WI38 (cell line): ENCODE data around the gene PRKAG3.

Experiments used
- H3K4me3 ChIP-seq: 2 replicates; pipeline ENCODE4 v1.5.1; 2011; ENCODE audit warnings: low read depth, mild to moderate bottlenecking, control low read depth, low read length
- CTCF ChIP-seq: IDR thresholded peaks from 2 replicates; pipeline ENCODE4 v1.5.1; 2012; ENCODE audit warnings: low read depth, mild to moderate bottlenecking, control low read depth, low read length

PRKAG3 gene

GRCh38 chr2:218877891-218878290 is 46.3 kb upstream of the PRKAG3 start:
- no peak overlapping the region for H3K4me3 ChIP-seq
- no peak for TF ChIP-seq CTCF

GRCh38 chr2:218877331-218877730 is 45.7 kb upstream of the PRKAG3 start:
- no peak overlapping the region for H3K4me3 ChIP-seq
- no peak for TF ChIP-seq CTCF

GRCh38 chr2:218876562-218877219 is 45.1 kb upstream of the PRKAG3 start:
- no peak overlapping the region for H3K4me3 ChIP-seq
- peak; percentile 96 for TF ChIP-seq CTCF

GRCh38 chr2:218875692-218876246 is 44.2 kb upstream of the PRKAG3 start:
- no peak for TF ChIP-seq CTCF
- no peak overlapping the region for H3K4me3 ChIP-seq

- TF ChIP-seq CTCF = no peak
- no peak overlapping the region for H3K4me3 ChIP-seq
These were observed 42.0 kb upstream of the PRKAG3 start for GRCh38 chr2:218873359-218874194.

- no peak overlapping the region for H3K4me3 ChIP-seq
- no peak for TF ChIP-seq CTCF
These were observed 41.2 kb upstream of the PRKAG3 start for GRCh38 chr2:218872645-218873358.
